AG09319 (cell line): ENCODE data around the gene SGMS1.
"Not testable (repeated sequence)": the region's sequence is repeated elsewhere in the genome, so short reads cannot be mapped to it uniquely, and the experiment has no call there.

ENCODE experiments used
- DNase-seq: peaks from one replicate; pipeline ENCODE4 v3.0.0-alpha.2; 2010; ENCODE audit warnings: low read depth; ENCODE audit errors: extremely low read depth
- CTCF ChIP-seq: IDR thresholded peaks from 2 replicates; pipeline ENCODE4 v1.5.1; 2011; ENCODE audit warnings: low read depth, mild to moderate bottlenecking, inconsistent platforms, low read length, moderate library complexity

The SGMS1 gene

GRCh38 chr10:50373821-50374501 is 249.8 kb downstream of the SGMS1 start:
- no peak for DNase-seq
- TF ChIP-seq CTCF: no peak

- no peak for TF ChIP-seq CTCF
- DNase-seq: no peak
These were observed 253.8 kb downstream of the SGMS1 start for GRCh38 chr10:50369931-50370330.

- no peak for DNase-seq
- peak; percentile 37 for TF ChIP-seq CTCF
These were observed 256.0 kb downstream of the SGMS1 start for GRCh38 chr10:50367732-50368131.

GRCh38 chr10:50366421-50366820 is 257.3 kb downstream of the SGMS1 start:
- DNase-seq: not testable (repeated sequence)

GRCh38 chr10:50364730-50365129 is 259.0 kb downstream of the SGMS1 start:
- DNase-seq: not testable (repeated sequence)

GRCh38 chr10:50362547-50363125 is 261.1 kb downstream of the SGMS1 start:
- no peak for DNase-seq
- TF ChIP-seq CTCF: no peak

- no peak for TF ChIP-seq CTCF
- no peak for DNase-seq
These were observed 261.8 kb downstream of the SGMS1 start for GRCh38 chr10:50361946-50362345.

- DNase-seq: no peak
These were observed 263.5 kb downstream of the SGMS1 start for GRCh38 chr10:50360077-50360850.

More at GRCh38 chr10:50360077-50360850, 263.5 kb downstream of the SGMS1 start:
- TF ChIP-seq CTCF: no peak
